ENCODE data around the gene CRYZL1.
"Not testable (repeated sequence)": the region's sequence is repeated elsewhere in the genome, so short reads cannot be mapped to it uniquely, and the experiment has no call there.

CRYZL1 gene

DNA sequence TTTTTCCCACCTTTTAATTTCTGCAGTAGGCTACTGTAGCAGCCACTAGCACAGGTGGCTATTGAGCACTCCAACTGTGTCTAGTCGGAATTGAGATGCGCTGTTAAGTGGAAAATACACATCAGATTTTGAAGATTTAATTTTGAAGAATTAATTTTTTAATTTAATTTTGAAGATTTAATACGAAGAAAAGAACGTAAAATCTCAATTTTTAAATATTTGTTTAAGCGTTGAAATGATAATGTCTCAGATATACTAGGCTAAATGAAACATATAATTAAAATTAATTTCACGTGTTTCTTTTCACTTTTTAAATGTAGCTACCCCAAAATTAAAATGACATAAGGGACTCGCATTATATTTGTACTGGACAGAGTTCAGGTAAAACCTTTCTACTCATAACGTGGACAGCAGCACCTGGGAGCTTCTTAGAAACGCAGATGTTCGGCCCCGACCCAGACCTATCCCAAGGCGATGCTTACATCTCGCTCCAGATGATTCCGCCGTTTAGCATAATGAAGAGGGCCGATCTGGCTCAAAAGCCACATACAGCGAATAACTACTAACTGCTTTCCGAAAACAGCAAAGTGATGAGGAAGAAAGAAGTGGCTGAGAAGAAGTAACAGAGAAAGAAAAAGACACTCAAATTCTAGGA, 717 bp downstream of the CRYZL1 start:
- TF ChIP-seq, protein P1, sequence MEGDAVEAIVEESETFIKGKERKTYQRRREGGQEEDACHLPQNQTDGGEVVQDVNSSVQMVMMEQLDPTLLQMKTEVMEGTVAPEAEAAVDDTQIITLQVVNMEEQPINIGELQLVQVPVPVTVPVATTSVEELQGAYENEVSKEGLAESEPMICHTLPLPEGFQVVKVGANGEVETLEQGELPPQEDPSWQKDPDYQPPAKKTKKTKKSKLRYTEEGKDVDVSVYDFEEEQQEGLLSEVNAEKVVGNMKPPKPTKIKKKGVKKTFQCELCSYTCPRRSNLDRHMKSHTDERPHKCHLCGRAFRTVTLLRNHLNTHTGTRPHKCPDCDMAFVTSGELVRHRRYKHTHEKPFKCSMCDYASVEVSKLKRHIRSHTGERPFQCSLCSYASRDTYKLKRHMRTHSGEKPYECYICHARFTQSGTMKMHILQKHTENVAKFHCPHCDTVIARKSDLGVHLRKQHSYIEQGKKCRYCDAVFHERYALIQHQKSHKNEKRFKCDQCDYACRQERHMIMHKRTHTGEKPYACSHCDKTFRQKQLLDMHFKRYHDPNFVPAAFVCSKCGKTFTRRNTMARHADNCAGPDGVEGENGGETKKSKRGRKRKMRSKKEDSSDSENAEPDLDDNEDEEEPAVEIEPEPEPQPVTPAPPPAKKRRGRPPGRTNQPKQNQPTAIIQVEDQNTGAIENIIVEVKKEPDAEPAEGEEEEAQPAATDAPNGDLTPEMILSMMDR (IDR thresholded peaks at IDR 0.05; ENCODE audit: low read depth, low read length, missing control alignments) = no peak
- H3K4me3 ChIP-seq (ENCODE audit: low read depth, low read length) = peak overlapping the region; percentile 62
- DNase-seq (ENCODE audit: low read depth) = no peak

DNA sequence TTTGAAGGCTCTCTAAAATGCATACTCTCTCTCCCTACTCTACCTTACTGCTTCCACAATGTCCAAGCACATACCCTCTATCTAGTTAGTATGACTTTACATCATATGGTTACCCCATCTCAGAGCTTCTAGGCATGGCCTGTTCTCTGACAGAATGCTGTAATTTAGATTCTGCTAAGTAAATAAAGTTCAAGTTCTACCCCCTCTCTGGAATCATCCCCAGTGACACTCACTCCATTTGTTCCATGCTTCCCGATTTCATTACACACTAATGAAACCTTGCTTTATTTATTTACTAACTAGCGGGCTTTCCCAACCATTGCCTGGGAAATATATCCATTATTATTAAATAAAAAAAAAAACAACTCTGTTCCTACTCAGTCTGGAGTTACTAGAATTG, 7.3 kb downstream of the CRYZL1 start:
- no peak for DNase-seq (ENCODE audit: low read depth)
- TF ChIP-seq, protein P1 (IDR thresholded peaks at IDR 0.05; ENCODE audit: low read depth, low read length, missing control alignments) = no peak
- H3K4me3 ChIP-seq (ENCODE audit: low read depth, low read length) = no peak overlapping the region

DNA sequence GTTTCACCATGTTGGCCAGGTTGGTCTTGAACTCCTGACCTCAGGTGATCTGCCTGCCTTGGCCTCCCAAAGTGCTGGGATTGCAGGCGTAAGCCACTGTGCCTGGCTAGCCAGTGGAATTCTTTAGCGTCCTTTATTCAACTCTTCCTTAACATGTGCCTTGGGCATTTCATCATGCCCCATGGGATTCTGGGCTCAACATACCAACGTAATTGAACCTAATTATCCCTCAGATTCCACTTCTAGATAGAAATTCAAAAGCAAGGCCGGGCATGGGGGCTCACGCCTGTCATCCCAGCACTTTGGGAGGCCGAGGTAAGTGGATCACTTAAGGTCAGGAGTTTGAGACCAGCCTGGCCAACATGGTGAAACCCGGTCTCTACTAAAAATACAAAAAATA, 15.4 kb downstream of the CRYZL1 start:
- not testable (repeated sequence) for DNase-seq (ENCODE audit: low read depth); H3K4me3 ChIP-seq (ENCODE audit: low read depth, low read length)

DNA sequence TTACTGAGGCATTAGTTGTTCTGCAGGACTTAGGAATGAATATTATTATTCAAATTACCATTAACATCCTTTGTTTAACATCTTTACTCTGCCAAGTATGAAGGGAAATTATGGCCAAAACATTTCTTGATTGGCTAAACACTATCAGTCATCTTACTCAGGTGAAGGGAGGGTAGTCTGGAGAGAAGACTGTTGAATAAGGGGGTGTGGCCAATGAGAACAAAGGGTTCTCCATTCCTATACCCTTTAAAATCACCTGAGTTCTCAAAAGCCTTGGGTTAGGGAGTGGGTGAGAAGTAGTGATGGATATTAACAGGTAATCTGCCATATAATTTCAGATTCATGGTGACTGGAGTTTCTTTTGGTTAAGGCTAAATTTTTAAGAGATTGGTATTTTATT, 19.3 kb downstream of the CRYZL1 start:
- TF ChIP-seq, protein P1 (IDR thresholded peaks at IDR 0.05; ENCODE audit: low read depth, low read length, missing control alignments) = no peak
- no peak overlapping the region for H3K4me3 ChIP-seq (ENCODE audit: low read depth, low read length)
- no peak for DNase-seq (ENCODE audit: low read depth)

DNA sequence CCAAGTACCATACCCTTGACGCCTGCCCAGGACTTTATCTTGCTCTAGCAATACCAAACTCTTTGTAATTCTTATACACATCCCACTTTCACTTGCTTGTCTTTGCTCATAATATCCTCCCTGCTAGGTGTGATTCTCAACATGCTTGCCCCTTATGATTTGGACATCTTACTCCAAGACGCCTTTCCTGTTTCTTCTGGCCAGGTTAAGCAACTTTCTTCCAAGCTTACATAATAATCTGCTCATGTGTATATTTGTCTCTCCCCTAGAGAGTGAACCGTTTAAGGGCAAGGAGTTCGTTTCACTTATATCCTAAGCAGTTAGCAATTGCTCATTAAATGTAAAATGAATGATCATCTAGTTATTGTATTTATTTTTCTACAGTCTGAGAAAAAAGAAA, 21.8 kb downstream of the CRYZL1 start:
- DNase-seq (ENCODE audit: low read depth) = no peak
- TF ChIP-seq, protein P1 (IDR thresholded peaks at IDR 0.05; ENCODE audit: low read depth, low read length, missing control alignments) = no peak
- no peak overlapping the region for H3K4me3 ChIP-seq (ENCODE audit: low read depth, low read length)

DNA sequence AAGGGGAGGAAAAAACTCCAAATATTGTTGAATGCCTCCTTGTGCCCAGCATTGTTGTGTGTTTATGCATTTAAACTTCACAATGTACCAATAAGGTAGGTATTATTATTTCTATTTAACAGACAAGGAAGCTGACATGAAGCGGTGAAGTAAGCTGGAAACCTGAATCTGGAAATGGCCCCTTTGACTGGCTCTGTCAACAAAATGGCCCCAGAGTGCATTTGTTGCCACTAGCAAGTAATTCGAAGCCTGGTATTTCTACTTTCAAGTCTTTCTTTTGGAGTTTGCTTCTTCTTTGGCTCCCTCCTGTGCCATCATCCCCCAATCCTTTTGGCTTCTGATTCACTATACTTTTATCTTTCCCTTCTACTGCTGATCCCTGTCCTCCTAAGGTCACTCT, 23.1 kb downstream of the CRYZL1 start:
- TF ChIP-seq, protein P1 (IDR thresholded peaks at IDR 0.05; ENCODE audit: low read depth, low read length, missing control alignments) = no peak
- no peak overlapping the region for H3K4me3 ChIP-seq (ENCODE audit: low read depth, low read length)
- DNase-seq (ENCODE audit: low read depth) = no peak

DNA sequence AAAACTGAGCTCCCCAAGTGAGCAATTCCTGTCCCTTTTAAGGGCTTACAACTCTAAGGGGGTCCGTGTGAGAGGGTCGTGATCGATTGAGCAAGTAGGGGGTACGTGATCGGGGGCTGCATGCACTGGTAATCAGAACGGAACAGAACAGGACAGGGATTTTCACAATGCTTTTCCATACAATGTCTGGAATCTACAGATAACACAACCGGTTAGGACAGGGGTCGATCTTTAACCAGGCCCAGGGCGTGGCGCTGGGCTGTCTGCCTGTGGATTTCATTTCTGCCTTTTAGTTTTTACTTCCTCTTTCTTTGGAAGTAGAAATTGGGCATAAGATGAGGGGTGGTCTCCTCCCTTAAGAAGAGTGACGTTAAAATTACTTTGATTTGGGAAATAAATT, 24.0 kb downstream of the CRYZL1 start:
- not testable (repeated sequence) for H3K4me3 ChIP-seq (ENCODE audit: low read depth, low read length); DNase-seq (ENCODE audit: low read depth)

DNA sequence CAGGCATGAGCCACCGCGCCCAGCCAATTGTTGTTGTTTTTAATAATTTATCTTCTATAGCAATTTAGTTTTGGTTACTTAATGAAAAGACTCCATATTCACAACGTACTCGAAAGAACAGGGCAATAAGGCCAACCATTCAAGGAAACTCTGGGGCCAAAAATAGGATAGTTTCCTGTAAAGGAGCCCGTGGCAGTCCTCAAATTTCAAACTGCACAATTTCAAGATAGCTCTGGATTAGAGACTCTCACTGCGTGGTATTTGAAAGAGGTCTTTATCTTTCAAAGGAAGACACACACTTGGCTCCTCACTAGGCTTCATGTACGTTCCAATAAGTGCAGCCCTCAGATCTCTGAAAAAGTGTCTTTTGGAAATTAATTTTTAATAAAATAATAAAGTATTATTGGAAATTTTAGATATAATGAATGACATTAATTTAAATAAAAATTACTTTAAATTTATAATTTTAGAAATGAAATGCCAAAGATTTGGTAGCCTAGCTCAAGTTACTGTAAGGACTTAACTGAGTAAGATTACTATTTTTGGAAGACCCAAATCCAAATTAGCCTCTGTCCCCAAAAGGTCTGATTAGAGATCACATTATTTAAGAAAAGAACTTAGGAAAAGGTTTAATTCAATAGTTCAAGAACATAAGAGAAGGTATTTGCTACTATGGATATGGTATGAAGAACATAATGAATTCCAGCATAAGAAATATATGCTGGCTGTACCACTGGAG, 30.4 kb downstream of the CRYZL1 start:
- H3K4me3 ChIP-seq (ENCODE audit: low read depth, low read length) = no peak overlapping the region
- DNase-seq (ENCODE audit: low read depth) = no peak
- TF ChIP-seq, protein P1 (IDR thresholded peaks at IDR 0.05; ENCODE audit: low read depth, low read length, missing control alignments) = no peak

All from GM12864 (cell line).